Gastrocnemius medialis (tissue), 4 donors: Measurements from ENCODE around the gene ZNF646. TPM values are rescaled to one million over a fixed set of nuclear protein-coding genes. Genes with fewer than 3 reads are reported as not detected.
A peak's percentile ranks its signal among the peaks of the same experiment; 100 is the strongest.

Experiments
- ATAC-seq, 2 donors: fragments of 150-250 bp; one replicate each; pipeline ENCODE4 v1.9.1; 2016
- DNase-seq, 2 donors: peaks; one replicate each; pipeline ENCODE4 v3.0.0-alpha.2; 2019
- H3K27ac ChIP-seq, 4 donors: fragments of 200-600 bp; sonication (generic); 1 replicate in 1 of 4; 2 replicates in 3 of 4; pipeline ENCODE4 v1.5.1; 2016 to 2018; ENCODE audit warnings: mild to moderate bottlenecking in 2 of 4, moderate library complexity in 1 of 4
- H3K27me3 ChIP-seq, 3 donors: fragments of 200-600 bp; sonication (generic) in 2 of 3; 1 replicate in 1 of 3; 2 replicates in 2 of 3; pipeline versions ENCODE4 v1.5.1 to v1.6.0; 2016 to 2019; ENCODE audit warnings: mild to moderate bottlenecking in 1 of 3, moderate library complexity in 1 of 3
- H3K36me3 ChIP-seq, 2 donors: fragments of 200-600 bp; sonication (generic) in 1 of 2; one replicate each; pipeline ENCODE4 v1.5.1; 2017 to 2018
- H3K4me1 ChIP-seq, 2 donors: fragments of 200-600 bp; sonication (generic) in 1 of 2; one replicate each; pipeline ENCODE4 v1.5.1; 2016 to 2017; ENCODE audit warnings: mild to moderate bottlenecking in 2 of 2
- H3K4me3 ChIP-seq, 4 donors: fragments of 200-600 bp; sonication (generic) in 3 of 4; 1 replicate in 1 of 4; 2 replicates in 3 of 4; pipeline ENCODE4 v1.5.1; 2016 to 2019; ENCODE audit warnings: mild to moderate bottlenecking in 2 of 4
- H3K9me3 ChIP-seq, 3 donors: fragments of 200-600 bp; sonication (generic) in 2 of 3; 1 replicate in 1 of 3; 2 replicates in 2 of 3; pipeline ENCODE4 v1.5.1; 2016 to 2019
- CTCF ChIP-seq, 5 experiments: fragments of 450-650 bp in 3 of 5; fragments of 200-600 bp in 2 of 5; sonication (generic) in 2 of 5; IDR thresholded peaks in 4 of 5; conservative IDR thresholded peaks in 1 of 5; 1 replicate in 4 of 5; 2 replicates in 1 of 5; pipeline ENCODE4 v1.5.1; 2016 to 2019; ENCODE audit warnings: antibody characterized with exemption in 5 of 5, mild to moderate bottlenecking in 3 of 5, moderate library complexity in 3 of 5
- POLR2A ChIP-seq, 2 donors: fragments of 450-650 bp; IDR thresholded peaks; one replicate each; pipeline ENCODE4 v1.6.1; 2017; ENCODE audit warnings: antibody characterized with exemption in 2 of 2, mild to moderate bottlenecking in 2 of 2, moderate library complexity in 2 of 2
- in situ Hi-C, 4 donors: fragments of 200-750 bp; cut with MboI; loops; one replicate each; pipeline versions ENCODE4 v1.15.0 to v1.8.0; 2017; ENCODE audit warnings: low sequenced_read_pairs in 4 of 4
- intact Hi-C: fragments of 100-400 bp; cut with DNase I; formaldehyde crosslinking; loops from one replicate; pipeline ENCODE4 v1.15.1; 2023; ENCODE audit warnings: low total_unique reads
- total RNA-seq, 4 donors: library from RNA; depleted of rRNA; stranded (reverse); fragments of >200 nt; gene quantifications; one replicate each; pipeline versions ENCODE4 v1.1.0 to v1.2.3, GENCODE V29; 2016

Gene ZNF646
- total RNA-seq, 4 donors from 2014 or later: 11.7 to 33.2 (median 21.5) TPM

- in situ Hi-C loops: no loop called here
- Histone ChIP-seq H3K27me3 (no peaks in the 10 kb centered on the region), H3K27ac (no peak overlapping the region), H3K4me1 (no peaks in the 10 kb centered on the region), H3K9me3 (no peaks in the 10 kb centered on the region), H3K4me3 (no peak overlapping the region), H3K36me3 (no peaks in the 10 kb centered on the region)
- ATAC-seq (no peak), DNase-seq (no peak)
- TF ChIP-seq CTCF (IDR thresholded peaks at IDR 0.05 in 4 of 5, conservative IDR thresholded peaks at IDR 0.05 in 1 of 5) (no peak), POLR2A (IDR thresholded peaks at IDR 0.05) (no peak)
- intact Hi-C loops: no loop called here
These were observed 23.8 kb upstream of the ZNF646 start for GRCh38 chr16:31050280-31051030.

GRCh38 chr16:31052114-31052513 is 22.1 kb upstream of the ZNF646 start:
- Histone ChIP-seq H3K9me3 (no peaks in the 10 kb centered on the region), H3K36me3 (no peaks in the 10 kb centered on the region), H3K4me1 (no peaks in the 10 kb centered on the region), H3K27ac (no peak overlapping the region), H3K4me3 (no peak overlapping the region), H3K27me3 (no peaks in the 10 kb centered on the region)
- TF ChIP-seq CTCF (IDR thresholded peaks at IDR 0.05 in 4 of 5, conservative IDR thresholded peaks at IDR 0.05 in 1 of 5) (no peak), POLR2A (IDR thresholded peaks at IDR 0.05) (no peak)
- intact Hi-C loops: no loop called here
- DNase-seq (no peak), ATAC-seq (peak in 1 of 2 donors; percentile 55)
- in situ Hi-C loops: no loop called here

- no peak overlapping the region for H3K4me3 ChIP-seq
- H3K27me3 ChIP-seq: no peaks in the 10 kb centered on the region
- no peak for ATAC-seq
- TF ChIP-seq CTCF (IDR thresholded peaks at IDR 0.05 in 4 of 5, conservative IDR thresholded peaks at IDR 0.05 in 1 of 5): no peak
- TF ChIP-seq POLR2A (IDR thresholded peaks at IDR 0.05): no peak
- no peak overlapping the region for H3K27ac ChIP-seq
- H3K4me1 ChIP-seq: no peaks in the 10 kb centered on the region
- H3K36me3 ChIP-seq: peaks cover 0 to 14% of the 10 kb centered on the region in 2 donors
- no peaks in the 10 kb centered on the region for H3K9me3 ChIP-seq
- intact Hi-C loops (no loop called here), in situ Hi-C loops (no loop called here)
- no peak for DNase-seq
These were observed 18.6 kb upstream of the ZNF646 start for GRCh38 chr16:31055613-31056012.

GRCh38 chr16:31061126-31061812 is 13.0 kb upstream of the ZNF646 start:
- Histone ChIP-seq H3K36me3 (peaks cover 0 to 40% of the 10 kb centered on the region in 2 donors), H3K4me1 (peaks cover 3 to 11% of the 10 kb centered on the region in 2 donors), H3K4me3 (no peak overlapping the region), H3K27ac (no peak overlapping the region), H3K27me3 (no peaks in the 10 kb centered on the region), H3K9me3 (no peaks in the 10 kb centered on the region)
- TF ChIP-seq POLR2A (IDR thresholded peaks at IDR 0.05) (no peak), CTCF (IDR thresholded peaks at IDR 0.05 in 4 of 5, conservative IDR thresholded peaks at IDR 0.05 in 1 of 5) (no peak)
- ATAC-seq: no peak
- intact Hi-C loops (no loop called here), in situ Hi-C loops (no loop called here)
- no peak for DNase-seq
